Neural cell (in vitro differentiated cells): ENCODE results near the gene RUFY2. TPM values are rescaled to one million over a fixed set of nuclear protein-coding genes. Genes with fewer than 3 reads are reported as not detected.

Source experiments
- H2AFZ ChIP-seq: fragments of 200-600, 300-800 bp; sonication (generic), shearing (Covaris generic); 2 replicates; pipeline ENCODE4 v1.6.0; 2014; ENCODE audit warnings: low read depth, mild to moderate bottlenecking, antibody characterized with exemption, low read length, moderate library complexity
- H3F3A ChIP-seq: fragments of 200-600 bp; shearing (Covaris generic); 2 replicates; pipeline ENCODE4 v1.6.1; 2016; ENCODE audit warnings: mild to moderate bottlenecking, moderate library complexity, mixed read lengths, antibody characterized with exemption, low read length; ENCODE audit not compliant: insufficient read depth, poor library complexity, severe bottlenecking
- H3K27ac ChIP-seq: fragments of 200-600, 300-800 bp; sonication (generic), shearing (Covaris generic); 2 replicates; pipeline ENCODE4 v1.5.1; 2014; ENCODE audit warnings: mild to moderate bottlenecking, low read length, moderate library complexity
- H3K27me3 ChIP-seq: fragments of 300-800, 200-600 bp; sonication (generic), shearing (Covaris generic); 2 replicates; pipeline ENCODE4 v1.6.0; 2014; ENCODE audit warnings: mild to moderate bottlenecking, low read depth, low read length, moderate library complexity; ENCODE audit not compliant: insufficient read depth
- H3K36me3 ChIP-seq: fragments of 300-800, 200-600 bp; sonication (generic), shearing (Covaris generic); 2 replicates; pipeline ENCODE4 v1.5.1; 2014; ENCODE audit warnings: mild to moderate bottlenecking, antibody characterized with exemption, low read length, moderate library complexity; ENCODE audit not compliant: insufficient read depth
- H3K4me2 ChIP-seq: fragments of 300-800, 200-600 bp; sonication (generic), shearing (Covaris generic); 2 replicates; pipeline ENCODE4 v1.6.0; 2014; ENCODE audit warnings: mild to moderate bottlenecking, low read length
- H3K4me3 ChIP-seq: fragments of 300-800, 200-600 bp; sonication (generic), shearing (Covaris generic); 2 replicates; pipeline ENCODE4 v1.5.1; 2014; ENCODE audit warnings: mild to moderate bottlenecking, low read length, moderate library complexity
- H3K79me2 ChIP-seq: fragments of 200-600 bp; shearing (Covaris generic); replicated peaks from 2 replicates; pipeline ENCODE4 v1.6.0; 2014; ENCODE audit warnings: mild to moderate bottlenecking, low read length, moderate library complexity; ENCODE audit not compliant: insufficient read depth
- H3K9ac ChIP-seq: fragments of 300-800, 200-600 bp; sonication (generic), shearing (Covaris generic); 2 replicates; pipeline ENCODE4 v1.6.1; 2016; ENCODE audit warnings: mild to moderate bottlenecking, low read length, mixed read lengths
- H3K9me2 ChIP-seq: fragments of 200-600 bp; shearing (Covaris generic); 2 replicates; pipeline ENCODE4 v1.6.1; 2016; ENCODE audit warnings: mild to moderate bottlenecking, low read length, mixed read lengths; ENCODE audit not compliant: insufficient read depth
- H3K9me3 ChIP-seq: fragments of 200-600, 300-800 bp; sonication (generic), shearing (Covaris generic); 2 replicates; pipeline ENCODE4 v1.6.1; 2016; ENCODE audit warnings: mild to moderate bottlenecking, mixed run types, low read length, moderate library complexity, mixed read lengths
- H4K20me1 ChIP-seq: fragments of 200-600 bp; shearing (Covaris generic); 2 replicates; pipeline ENCODE4 v1.6.1; 2016; ENCODE audit warnings: mild to moderate bottlenecking, mixed run types; ENCODE audit not compliant: insufficient read depth
- EP300 ChIP-seq: fragments of 450-650 bp; conservative IDR thresholded peaks from 2 replicates; pipeline ENCODE4 v1.6.1; 2014; ENCODE audit warnings: antibody characterized with exemption, mild to moderate bottlenecking, moderate library complexity; ENCODE audit not compliant: poor library complexity, severe bottlenecking
- EZH2 ChIP-seq: fragments of 200-600, 300-800 bp; shearing (Covaris generic), sonication (generic); IDR thresholded peaks from 2 replicates; pipeline ENCODE4 v1.6.1; 2014; ENCODE audit warnings: antibody characterized with exemption, low read length, borderline replicate concordance, mild to moderate bottlenecking; ENCODE audit not compliant: insufficient read depth, poor library complexity, severe bottlenecking
- MXI1 ChIP-seq: fragments of 450-650 bp; conservative IDR thresholded peaks from 2 replicates; pipeline ENCODE4 v1.6.1; 2014; ENCODE audit warnings: antibody characterized with exemption, mild to moderate bottlenecking; ENCODE audit not compliant: poor library complexity, severe bottlenecking
- POLR2AphosphoS5 ChIP-seq: IDR thresholded peaks from 2 replicates; pipeline ENCODE4 v1.6.1; 2012
- RAD21 ChIP-seq: fragments of 450-650 bp; conservative IDR thresholded peaks from 2 replicates; pipeline ENCODE4 v1.6.1; 2014; ENCODE audit warnings: antibody characterized with exemption, mild to moderate bottlenecking, moderate library complexity
- SMC3 ChIP-seq: fragments of 450-650 bp; conservative IDR thresholded peaks from 2 replicates; pipeline ENCODE4 v1.6.1; 2014; ENCODE audit warnings: antibody characterized with exemption, mild to moderate bottlenecking, moderate library complexity; ENCODE audit not compliant: poor library complexity
- TAF1 ChIP-seq: IDR thresholded peaks from 2 replicates; pipeline ENCODE4 v1.6.1; 2012; ENCODE audit warnings: low read depth
- polyA plus RNA-seq: library from polyadenylated mRNA; depleted of rRNA; stranded (reverse); fragments of >200 nt; gene quantifications from 2 replicates; pipeline ENCODE4 v1.2.3, GENCODE V29; 2014
- TF ChIP-seq, protein P1 (sequence below): IDR thresholded peaks from 2 replicates; pipeline ENCODE4 v1.6.1; 2012; ENCODE audit warnings: borderline replicate concordance
- TF ChIP-seq, protein P2 (sequence below): fragments of 450-650 bp; IDR thresholded peaks from 2 replicates; pipeline ENCODE4 v1.5.1; 2014; ENCODE audit warnings: antibody characterized with exemption, mild to moderate bottlenecking, moderate library complexity; ENCODE audit not compliant: poor library complexity, severe bottlenecking

RUFY2 gene
- polyA plus RNA-seq, 1 donor from 2014 or later = 168 TPM

DNA sequence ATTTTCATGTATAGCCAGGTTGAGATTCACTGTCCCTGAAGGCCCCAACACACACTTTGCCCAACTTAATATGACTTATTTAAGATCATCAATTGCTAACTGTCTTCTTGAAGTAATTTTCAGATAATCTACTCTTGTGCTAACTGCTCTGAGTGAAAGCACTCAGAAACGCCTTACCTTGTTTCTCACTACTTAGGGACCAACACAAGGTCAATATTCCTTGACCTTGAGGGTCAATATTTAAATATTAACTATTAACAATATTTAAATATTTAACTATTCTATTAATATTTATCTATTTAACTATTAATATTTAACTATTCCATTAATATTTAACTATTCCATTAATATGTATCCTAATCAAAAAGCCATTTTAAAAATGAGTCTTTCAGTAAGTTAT lies 101.2 kb downstream of the RUFY2 start:
- no peaks in the 10 kb centered on the region for H3K9me3 ChIP-seq
- H3K36me3 ChIP-seq = no peaks in the 10 kb centered on the region
- no peaks in the 10 kb centered on the region for H3K9me2 ChIP-seq
- no peak overlapping the region for H2AFZ ChIP-seq
- no peaks in the 10 kb centered on the region for H4K20me1 ChIP-seq
- no peaks in the 10 kb centered on the region for H3F3A ChIP-seq
- TF ChIP-seq, protein P1, sequence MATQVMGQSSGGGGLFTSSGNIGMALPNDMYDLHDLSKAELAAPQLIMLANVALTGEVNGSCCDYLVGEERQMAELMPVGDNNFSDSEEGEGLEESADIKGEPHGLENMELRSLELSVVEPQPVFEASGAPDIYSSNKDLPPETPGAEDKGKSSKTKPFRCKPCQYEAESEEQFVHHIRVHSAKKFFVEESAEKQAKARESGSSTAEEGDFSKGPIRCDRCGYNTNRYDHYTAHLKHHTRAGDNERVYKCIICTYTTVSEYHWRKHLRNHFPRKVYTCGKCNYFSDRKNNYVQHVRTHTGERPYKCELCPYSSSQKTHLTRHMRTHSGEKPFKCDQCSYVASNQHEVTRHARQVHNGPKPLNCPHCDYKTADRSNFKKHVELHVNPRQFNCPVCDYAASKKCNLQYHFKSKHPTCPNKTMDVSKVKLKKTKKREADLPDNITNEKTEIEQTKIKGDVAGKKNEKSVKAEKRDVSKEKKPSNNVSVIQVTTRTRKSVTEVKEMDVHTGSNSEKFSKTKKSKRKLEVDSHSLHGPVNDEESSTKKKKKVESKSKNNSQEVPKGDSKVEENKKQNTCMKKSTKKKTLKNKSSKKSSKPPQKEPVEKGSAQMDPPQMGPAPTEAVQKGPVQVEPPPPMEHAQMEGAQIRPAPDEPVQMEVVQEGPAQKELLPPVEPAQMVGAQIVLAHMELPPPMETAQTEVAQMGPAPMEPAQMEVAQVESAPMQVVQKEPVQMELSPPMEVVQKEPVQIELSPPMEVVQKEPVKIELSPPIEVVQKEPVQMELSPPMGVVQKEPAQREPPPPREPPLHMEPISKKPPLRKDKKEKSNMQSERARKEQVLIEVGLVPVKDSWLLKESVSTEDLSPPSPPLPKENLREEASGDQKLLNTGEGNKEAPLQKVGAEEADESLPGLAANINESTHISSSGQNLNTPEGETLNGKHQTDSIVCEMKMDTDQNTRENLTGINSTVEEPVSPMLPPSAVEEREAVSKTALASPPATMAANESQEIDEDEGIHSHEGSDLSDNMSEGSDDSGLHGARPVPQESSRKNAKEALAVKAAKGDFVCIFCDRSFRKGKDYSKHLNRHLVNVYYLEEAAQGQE = no peak
- TF ChIP-seq TAF1 (no peak), POLR2AphosphoS5 (no peak), RAD21 (no peak), SMC3 (no peak), EP300 (no peak), MXI1 (no peak), EZH2 (no peak)
- TF ChIP-seq, protein P2, sequence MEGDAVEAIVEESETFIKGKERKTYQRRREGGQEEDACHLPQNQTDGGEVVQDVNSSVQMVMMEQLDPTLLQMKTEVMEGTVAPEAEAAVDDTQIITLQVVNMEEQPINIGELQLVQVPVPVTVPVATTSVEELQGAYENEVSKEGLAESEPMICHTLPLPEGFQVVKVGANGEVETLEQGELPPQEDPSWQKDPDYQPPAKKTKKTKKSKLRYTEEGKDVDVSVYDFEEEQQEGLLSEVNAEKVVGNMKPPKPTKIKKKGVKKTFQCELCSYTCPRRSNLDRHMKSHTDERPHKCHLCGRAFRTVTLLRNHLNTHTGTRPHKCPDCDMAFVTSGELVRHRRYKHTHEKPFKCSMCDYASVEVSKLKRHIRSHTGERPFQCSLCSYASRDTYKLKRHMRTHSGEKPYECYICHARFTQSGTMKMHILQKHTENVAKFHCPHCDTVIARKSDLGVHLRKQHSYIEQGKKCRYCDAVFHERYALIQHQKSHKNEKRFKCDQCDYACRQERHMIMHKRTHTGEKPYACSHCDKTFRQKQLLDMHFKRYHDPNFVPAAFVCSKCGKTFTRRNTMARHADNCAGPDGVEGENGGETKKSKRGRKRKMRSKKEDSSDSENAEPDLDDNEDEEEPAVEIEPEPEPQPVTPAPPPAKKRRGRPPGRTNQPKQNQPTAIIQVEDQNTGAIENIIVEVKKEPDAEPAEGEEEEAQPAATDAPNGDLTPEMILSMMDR = no peak
- H3K79me2 ChIP-seq = no peaks in the 10 kb centered on the region
- H3K9ac ChIP-seq = no peak overlapping the region
- no peak overlapping the region for H3K4me2 ChIP-seq
- no peak overlapping the region for H3K4me3 ChIP-seq
- no peaks in the 10 kb centered on the region for H3K27me3 ChIP-seq
- no peak overlapping the region for H3K27ac ChIP-seq

DNA sequence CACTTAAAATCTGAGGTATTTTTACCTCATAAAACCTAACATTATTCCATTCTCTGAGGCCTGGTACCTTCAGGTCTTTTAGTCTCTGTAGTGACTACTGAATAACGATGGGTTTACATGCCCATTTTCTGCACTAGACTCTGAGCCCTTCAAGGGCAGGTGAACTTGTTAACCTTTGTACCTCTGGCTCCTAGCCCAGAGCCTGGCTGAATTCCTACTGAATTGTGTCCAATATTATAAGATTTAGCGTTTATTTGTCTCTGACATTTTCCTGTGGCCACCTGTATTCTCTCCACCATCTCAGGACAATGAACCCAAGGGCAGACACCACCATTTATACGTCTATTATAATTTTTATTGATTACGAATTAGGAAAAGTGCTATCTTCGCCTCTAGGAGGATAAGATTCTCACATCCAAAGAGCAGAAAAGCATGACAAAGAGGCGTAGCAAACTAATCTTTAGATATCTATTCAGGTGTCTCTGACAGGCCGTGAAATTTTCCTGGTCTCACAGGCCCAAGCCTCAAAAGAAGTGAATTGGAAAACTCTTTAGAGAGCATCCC lies 103.1 kb downstream of the RUFY2 start:
- TF ChIP-seq SMC3 (no peak), RAD21 (no peak), MXI1 (no peak), POLR2AphosphoS5 (no peak), EZH2 (no peak), EP300 (no peak), TAF1 (no peak)
- TF ChIP-seq, protein P2 = no peak
- TF ChIP-seq, protein P1 = no peak
- Histone ChIP-seq H3K27ac (no peak overlapping the region), H3K36me3 (no peaks in the 10 kb centered on the region), H3K4me2 (no peak overlapping the region), H3K79me2 (no peaks in the 10 kb centered on the region), H3K9ac (no peak overlapping the region), H3K9me3 (no peaks in the 10 kb centered on the region), H3K4me3 (no peak overlapping the region), H3K27me3 (no peaks in the 10 kb centered on the region), H2AFZ (no peak overlapping the region), H3F3A (no peaks in the 10 kb centered on the region), H3K9me2 (no peaks in the 10 kb centered on the region), H4K20me1 (no peaks in the 10 kb centered on the region)
